Neural progenitor cell (in vitro differentiated cells): ENCODE results near the gene HDAC4.

Experiments
- CTCF ChIP-seq: fragments of 200-600 bp; sonication (generic); IDR thresholded peaks from 2 replicates; pipeline ENCODE4 v1.5.1; 2017; ENCODE audit warnings: antibody characterized with exemption, mild to moderate bottlenecking
- EZH2 ChIP-seq: fragments of 200-600 bp; sonication (generic); IDR thresholded peaks from 2 replicates; pipeline ENCODE4 v1.6.1; 2017; ENCODE audit warnings: antibody characterized with exemption, mild to moderate bottlenecking, moderate library complexity
- EZH2phosphoT487 ChIP-seq: fragments of 200-600 bp; sonication (generic); IDR thresholded peaks from 2 replicates; pipeline ENCODE4 v1.6.1; 2017; ENCODE audit warnings: antibody characterized with exemption

- TF ChIP-seq CTCF (no peak), EZH2phosphoT487 (no peak), EZH2 (no peak)
Measured at GRCh38 chr2:239303711-239304532, 96.9 kb downstream of the HDAC4 start.
